CD4-positive, alpha-beta T cell (primary cell): ENCODE results near the gene ST6GALNAC4. TPM values are rescaled to one million over a fixed set of nuclear protein-coding genes. Genes with fewer than 3 reads are reported as not detected.

Source experiments
- ATAC-seq: fragments of 200-7000 bp; cut with Tn5 transposase; one replicate; pipeline ENCODE4 v1.10.0; 2022; ENCODE audit warnings: mild to moderate bottlenecking; ENCODE audit not compliant: poor library complexity
- CTCF ChIA-PET: fragments of 350-600 bp; sonication (Branson Sonifier 250); formaldehyde crosslinking; loops from one replicate; lab custom pipeline; 2021; ENCODE audit warnings: antibody characterized with exemption, inconsistent platforms; lab: Charles Lee
- POLR2A ChIA-PET: fragments of 350-600 bp; sonication (Branson Sonifier 250); formaldehyde crosslinking; loops from one replicate; lab custom pipeline; 2021; ENCODE audit warnings: antibody characterized with exemption, inconsistent platforms; lab: Charles Lee
- DNase-seq, 14 experiments: peaks; one replicate each; pipeline ENCODE4 v3.0.0-alpha.2; 2013 to 2020; ENCODE audit warnings: mixed read lengths in 2 of 14
- H3K27ac ChIP-seq, 2 donors: one replicate each; pipeline versions ENCODE4 v1.5.1 to v1.7.0; 2013; ENCODE audit warnings: low read length in 2 of 2, low read depth in 1 of 2, mild to moderate bottlenecking in 1 of 2
- H3K27me3 ChIP-seq, 2 experiments: 1 replicate in 1 of 2; 2 replicates in 1 of 2; pipeline versions ENCODE4 v1.6.1 to v1.7.0; 2013; ENCODE audit warnings: low read length in 2 of 2, control low read depth in 1 of 2, mild to moderate bottlenecking in 1 of 2, moderate library complexity in 1 of 2; ENCODE audit not compliant: insufficient read depth in 2 of 2, control insufficient read depth in 1 of 2
- H3K36me3 ChIP-seq: one replicate; pipeline ENCODE4 v1.6.1; 2013; ENCODE audit warnings: low read length, control low read depth; ENCODE audit not compliant: insufficient read depth
- H3K4me1 ChIP-seq: one replicate; pipeline ENCODE4 v1.6.1; 2013; ENCODE audit warnings: low read length, control low read depth; ENCODE audit not compliant: insufficient read depth
- H3K4me3 ChIP-seq: one replicate; pipeline ENCODE4 v1.5.1; 2013; ENCODE audit warnings: mild to moderate bottlenecking, low read length, moderate library complexity
- H3K9me3 ChIP-seq, 2 experiments: 1 replicate in 1 of 2; 2 replicates in 1 of 2; pipeline versions ENCODE4 v1.6.1 to v1.7.0; 2013; ENCODE audit warnings: low read length in 2 of 2, mild to moderate bottlenecking in 2 of 2, control low read depth in 1 of 2, moderate library complexity in 1 of 2; ENCODE audit not compliant: control insufficient read depth in 1 of 2, insufficient read depth in 1 of 2
- H3K27ac Mint-ChIP-seq: one replicate; pipeline ENCODE4 v1.8.0; 2020; ENCODE audit warnings: mixed read lengths
- H3K27me3 Mint-ChIP-seq: one replicate; pipeline ENCODE4 v1.8.0; 2021; ENCODE audit warnings: mixed read lengths
- H3K36me3 Mint-ChIP-seq: one replicate; pipeline ENCODE4 v1.8.0; 2021; ENCODE audit warnings: low read depth, mixed read lengths
- H3K4me1 Mint-ChIP-seq: one replicate; pipeline ENCODE4 v1.8.0; 2021; ENCODE audit warnings: low read depth, mixed read lengths
- H3K4me3 Mint-ChIP-seq: one replicate; pipeline ENCODE4 v1.8.0; 2020; ENCODE audit warnings: mild to moderate bottlenecking, mixed read lengths
- H3K9me3 Mint-ChIP-seq: one replicate; pipeline ENCODE4 v1.8.0; 2020; ENCODE audit warnings: mixed read lengths
- intact Hi-C, 2 experiments: fragments of 100-400 bp; cut with DNase I in 1 of 2; cut with micrococcal nuclease in 1 of 2; formaldehyde crosslinking; loops; one replicate each; pipeline versions ENCODE4 v1.15.1 to v1.9.0; 2023 to 2025; cut with DNase I, micrococcal nuclease
- total RNA-seq, 174 experiments: library from RNA in 2 of 174; stranded (reverse) in 2 of 174; gene quantifications; one replicate each; pipeline ENCODE4 v1.2.3 and lab custom pipeline; 2021 to 2026
- TF ChIP-seq, protein P1 (sequence below): fragments of 200-600 bp; IDR thresholded peaks from one replicate; pipeline ENCODE4 v1.8.0; 2022; ENCODE audit warnings: antibody characterized with exemption, mild to moderate bottlenecking

ST6GALNAC4 gene
- total RNA-seq, 2 experiments from 2014 or later, result 28.7 to 30.2 TPM

DNA sequence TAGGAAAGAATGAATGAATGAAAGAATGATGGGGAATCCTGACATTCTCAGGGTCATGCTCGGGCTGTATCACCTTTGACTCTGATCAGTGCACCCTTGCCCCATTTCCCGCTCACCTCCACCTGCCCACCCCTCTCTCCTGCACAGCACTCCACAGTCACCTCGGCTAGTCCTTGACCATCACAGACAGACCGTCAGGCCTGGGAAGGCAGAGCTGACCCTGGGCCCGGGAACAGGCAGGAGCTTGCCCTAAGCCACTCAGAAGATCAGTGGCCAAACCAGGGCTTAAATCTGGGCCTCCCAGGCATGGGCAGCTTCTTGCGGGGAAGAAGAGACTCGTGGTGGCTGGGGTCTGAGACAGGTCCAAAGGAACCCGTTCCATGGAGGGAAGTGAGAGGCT, 21.0 kb downstream of the ST6GALNAC4 start:
- H3K36me3 ChIP-seq, result peaks cover 50% of the 10 kb centered on the region
- no peak overlapping the region for H3K27ac ChIP-seq
- ChIA-PET POLR2A (interaction anchor here (1.3 to 2.4 kb wide), 3 partner anchors 10 to 75 kb away, joined by 3 to 9 read pairs (median 5); no protein-coding TSS in a partner anchor), CTCF (no interaction called here)
- Mint-ChIP-seq H3K4me3 (peak overlapping the region; percentile 48), H3K4me1 (peaks cover 27% of the 10 kb centered on the region), H3K36me3 (peaks cover 75% of the 10 kb centered on the region), H3K9me3 (no peaks in the 10 kb centered on the region), H3K27ac (no peak overlapping the region), H3K27me3 (no peaks in the 10 kb centered on the region)
- H3K4me1 ChIP-seq, result peaks cover 36% of the 10 kb centered on the region
- TF ChIP-seq, protein P1, sequence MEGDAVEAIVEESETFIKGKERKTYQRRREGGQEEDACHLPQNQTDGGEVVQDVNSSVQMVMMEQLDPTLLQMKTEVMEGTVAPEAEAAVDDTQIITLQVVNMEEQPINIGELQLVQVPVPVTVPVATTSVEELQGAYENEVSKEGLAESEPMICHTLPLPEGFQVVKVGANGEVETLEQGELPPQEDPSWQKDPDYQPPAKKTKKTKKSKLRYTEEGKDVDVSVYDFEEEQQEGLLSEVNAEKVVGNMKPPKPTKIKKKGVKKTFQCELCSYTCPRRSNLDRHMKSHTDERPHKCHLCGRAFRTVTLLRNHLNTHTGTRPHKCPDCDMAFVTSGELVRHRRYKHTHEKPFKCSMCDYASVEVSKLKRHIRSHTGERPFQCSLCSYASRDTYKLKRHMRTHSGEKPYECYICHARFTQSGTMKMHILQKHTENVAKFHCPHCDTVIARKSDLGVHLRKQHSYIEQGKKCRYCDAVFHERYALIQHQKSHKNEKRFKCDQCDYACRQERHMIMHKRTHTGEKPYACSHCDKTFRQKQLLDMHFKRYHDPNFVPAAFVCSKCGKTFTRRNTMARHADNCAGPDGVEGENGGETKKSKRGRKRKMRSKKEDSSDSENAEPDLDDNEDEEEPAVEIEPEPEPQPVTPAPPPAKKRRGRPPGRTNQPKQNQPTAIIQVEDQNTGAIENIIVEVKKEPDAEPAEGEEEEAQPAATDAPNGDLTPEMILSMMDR, result no peak
- DNase-seq, result no peak
- peaks cover 22 to 32% of the 10 kb centered on the region in 2 experiments for H3K9me3 ChIP-seq
- intact Hi-C loops, result loop anchor here in 1 of 2 experiments (5.0 kb wide), 1 partner anchor 34 kb away; no protein-coding TSS in a partner anchor
- H3K4me3 ChIP-seq, result no peak overlapping the region
- no peaks in the 10 kb centered on the region for H3K27me3 ChIP-seq
- ATAC-seq, result no peak

DNA sequence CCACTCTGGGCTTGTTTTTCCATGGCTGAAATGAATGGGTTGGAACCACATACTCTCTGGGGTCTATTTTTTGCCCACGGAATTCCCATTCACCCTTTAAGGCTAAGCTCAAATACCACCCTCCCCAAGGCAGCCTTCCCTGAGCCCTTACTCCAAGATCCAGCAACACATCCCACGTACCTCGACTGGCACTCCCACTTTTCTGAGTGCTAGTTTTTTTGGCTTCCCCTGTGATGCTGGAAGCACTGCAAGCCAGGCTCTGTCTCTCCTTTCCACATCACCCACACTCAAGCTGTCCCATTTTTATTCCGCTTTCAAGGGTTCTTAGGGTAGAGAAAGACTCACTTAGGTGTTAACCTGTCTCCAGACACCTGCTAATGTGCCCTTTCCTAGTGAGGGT, 23.4 kb downstream of the ST6GALNAC4 start:
- Histone ChIP-seq H3K36me3 (peaks cover 61% of the 10 kb centered on the region), H3K27ac (no peak overlapping the region), H3K27me3 (no peaks in the 10 kb centered on the region), H3K4me1 (peaks cover 21% of the 10 kb centered on the region), H3K9me3 (peaks cover 22 to 32% of the 10 kb centered on the region in 2 experiments), H3K4me3 (no peak overlapping the region)
- H3K36me3 Mint-ChIP-seq, result peaks cover 84% of the 10 kb centered on the region
- TF ChIP-seq, protein P1, result no peak
- intact Hi-C loops, result no loop called here
- H3K4me1 Mint-ChIP-seq, result peaks cover 17% of the 10 kb centered on the region
- H3K27ac Mint-ChIP-seq, result no peak overlapping the region
- no peak overlapping the region for H3K4me3 Mint-ChIP-seq
- no peaks in the 10 kb centered on the region for H3K27me3 Mint-ChIP-seq
- no peak for DNase-seq
- ATAC-seq, result no peak
- ChIA-PET CTCF (interaction anchor here (0.5 kb wide), 1 partner anchor 137 kb away, joined by 4 read pairs; no protein-coding TSS in a partner anchor), POLR2A (interaction anchor here (0.8 to 2.4 kb wide), 2 partner anchors 11 to 12 kb away, joined by 4 to 9 read pairs; no protein-coding TSS in a partner anchor)
- no peaks in the 10 kb centered on the region for H3K9me3 Mint-ChIP-seq

DNA sequence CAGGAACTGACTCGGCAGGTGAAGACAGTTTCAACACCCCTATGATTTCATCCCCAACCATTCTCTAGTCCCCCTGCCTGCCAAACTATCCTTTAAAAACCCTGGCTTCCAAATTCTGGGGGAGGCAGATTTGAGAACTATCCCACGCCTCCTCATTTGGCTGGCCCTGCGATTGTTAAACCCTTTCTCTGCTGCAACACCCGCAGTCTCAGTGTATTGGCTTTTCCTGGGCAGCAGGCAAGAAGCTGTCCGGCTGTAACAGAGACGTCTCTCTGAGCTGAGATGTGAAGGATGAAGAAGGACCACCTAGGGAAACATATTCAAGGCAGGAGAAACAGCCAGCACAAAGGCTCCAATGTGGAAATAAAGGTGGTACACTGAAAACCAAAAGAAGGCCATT, 24.0 kb downstream of the ST6GALNAC4 start:
- ChIA-PET POLR2A (no interaction called here), CTCF (no interaction called here)
- no peak for ATAC-seq
- H3K27ac ChIP-seq, result no peak overlapping the region
- H3K4me3 Mint-ChIP-seq, result peak overlapping the region; percentile 20
- TF ChIP-seq, protein P1, result no peak
- no peak overlapping the region for H3K4me3 ChIP-seq
- no peaks in the 10 kb centered on the region for H3K27me3 ChIP-seq
- peaks cover 22 to 32% of the 10 kb centered on the region in 2 experiments for H3K9me3 ChIP-seq
- intact Hi-C loops, result no loop called here
- no peaks in the 10 kb centered on the region for H3K27me3 Mint-ChIP-seq
- peaks cover 15% of the 10 kb centered on the region for H3K4me1 ChIP-seq
- H3K27ac Mint-ChIP-seq, result no peak overlapping the region
- H3K36me3 ChIP-seq, result peaks cover 63% of the 10 kb centered on the region
- H3K36me3 Mint-ChIP-seq, result peaks cover 85% of the 10 kb centered on the region
- no peaks in the 10 kb centered on the region for H3K9me3 Mint-ChIP-seq
- H3K4me1 Mint-ChIP-seq, result peaks cover 14% of the 10 kb centered on the region
- no peak for DNase-seq
